HG03135 (cell line): ENCODE measurements around the gene NCOA1.

Source experiments
- ATAC-seq: cut with Tn5 transposase; IDR thresholded peaks from one replicate; pipeline ENCODE4 v1.9.1; 2021; ENCODE audit warnings: mild to moderate bottlenecking, moderate library complexity; ENCODE audit not compliant: unreplicated experiment

Gene NCOA1

DNA sequence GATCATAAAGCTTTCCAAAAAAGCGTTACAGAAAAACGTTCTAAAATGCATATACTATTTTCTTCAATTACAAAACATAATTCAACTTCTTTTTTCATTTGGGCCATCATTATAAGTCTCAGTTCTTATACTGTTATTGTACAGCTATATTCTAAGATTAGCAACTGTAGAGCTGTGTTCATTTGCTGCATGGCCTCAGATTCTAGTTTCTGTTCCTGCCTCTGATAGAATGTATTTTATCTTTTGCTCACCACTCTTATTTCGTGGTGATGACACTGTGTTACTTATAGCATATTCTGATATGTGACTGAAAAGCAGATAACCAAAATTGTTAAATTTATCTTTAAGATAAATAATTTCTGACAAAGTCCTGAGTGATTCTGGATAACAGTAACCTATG, 234.9 kb downstream of the NCOA1 start:
- no peak for ATAC-seq

DNA sequence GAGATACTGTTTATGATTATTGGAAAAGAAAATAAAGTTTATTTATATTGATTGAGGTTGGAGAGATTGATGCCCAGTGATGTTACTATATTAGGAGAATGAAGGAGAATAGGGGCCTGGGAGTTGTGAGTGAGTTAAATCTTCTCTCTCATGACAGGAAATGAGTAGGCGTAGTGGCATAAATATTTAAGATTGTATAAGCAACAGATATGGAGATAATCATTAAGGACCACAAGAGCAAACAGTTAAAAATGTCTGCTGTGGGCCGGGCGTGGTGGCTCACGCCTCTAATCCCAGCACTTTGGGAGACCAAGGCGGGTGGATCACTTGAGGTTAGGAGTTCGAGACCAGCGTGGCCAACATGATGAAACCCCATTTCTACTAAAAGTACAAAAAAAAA, 239.4 kb downstream of the NCOA1 start:
- ATAC-seq = no peak

DNA sequence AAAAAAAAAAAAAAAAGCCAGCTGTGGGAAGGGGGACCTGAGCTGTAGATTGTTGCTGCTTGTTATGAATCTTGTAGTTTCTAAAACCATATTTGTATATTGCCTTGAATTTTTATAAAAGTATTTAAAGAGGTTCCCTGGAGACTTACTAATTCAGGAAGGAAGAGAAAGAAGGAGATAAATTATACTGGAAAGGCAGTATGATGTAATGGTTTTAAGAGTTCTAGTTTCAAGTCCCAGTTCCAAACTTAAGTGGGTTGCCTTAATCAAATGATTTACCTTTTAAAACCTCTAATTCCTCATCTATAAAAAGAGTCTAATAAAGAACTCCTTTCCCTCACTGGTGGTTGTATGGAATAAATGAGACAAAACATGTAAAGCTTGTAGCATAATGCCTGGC, 240.0 kb downstream of the NCOA1 start:
- no peak for ATAC-seq

DNA sequence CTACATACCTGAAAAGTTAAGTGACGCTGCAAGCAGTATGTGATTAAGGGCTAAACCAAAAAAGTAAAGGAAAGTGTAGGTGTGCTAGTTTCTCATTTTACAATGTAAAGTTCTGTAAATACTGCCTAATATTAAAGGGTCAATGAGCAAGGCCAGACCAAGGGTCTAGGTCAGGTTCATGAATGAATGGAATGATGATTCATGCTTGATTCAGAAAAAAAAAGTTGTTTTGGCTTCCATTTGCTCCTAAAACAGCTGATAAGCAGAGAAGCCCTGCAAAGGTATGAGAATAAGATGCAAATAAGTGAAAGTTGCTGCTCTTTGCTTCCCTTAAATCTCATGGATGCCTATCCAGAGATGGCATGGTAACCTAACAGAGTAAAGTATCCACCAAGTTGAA, 240.9 kb downstream of the NCOA1 start:
- ATAC-seq = no peak

DNA sequence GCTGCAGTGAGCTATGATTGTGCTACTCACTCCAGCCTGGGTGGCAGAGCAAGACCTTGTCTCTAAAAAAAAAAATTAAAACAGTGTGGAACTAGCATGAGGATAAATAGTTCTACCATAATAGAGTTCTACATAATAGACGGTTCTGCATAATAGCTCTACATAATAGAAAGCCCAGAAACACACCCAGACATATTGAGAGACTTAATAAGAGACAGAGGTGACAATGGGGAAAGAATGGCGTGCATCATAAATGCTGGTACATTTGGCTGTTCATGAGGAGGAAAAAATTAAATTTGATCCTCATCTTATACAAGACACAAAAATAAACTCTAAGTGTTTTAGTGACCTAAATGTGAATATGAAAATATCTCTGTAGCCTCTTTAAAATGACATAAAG, 243.7 kb downstream of the NCOA1 start:
- ATAC-seq = no peak

DNA sequence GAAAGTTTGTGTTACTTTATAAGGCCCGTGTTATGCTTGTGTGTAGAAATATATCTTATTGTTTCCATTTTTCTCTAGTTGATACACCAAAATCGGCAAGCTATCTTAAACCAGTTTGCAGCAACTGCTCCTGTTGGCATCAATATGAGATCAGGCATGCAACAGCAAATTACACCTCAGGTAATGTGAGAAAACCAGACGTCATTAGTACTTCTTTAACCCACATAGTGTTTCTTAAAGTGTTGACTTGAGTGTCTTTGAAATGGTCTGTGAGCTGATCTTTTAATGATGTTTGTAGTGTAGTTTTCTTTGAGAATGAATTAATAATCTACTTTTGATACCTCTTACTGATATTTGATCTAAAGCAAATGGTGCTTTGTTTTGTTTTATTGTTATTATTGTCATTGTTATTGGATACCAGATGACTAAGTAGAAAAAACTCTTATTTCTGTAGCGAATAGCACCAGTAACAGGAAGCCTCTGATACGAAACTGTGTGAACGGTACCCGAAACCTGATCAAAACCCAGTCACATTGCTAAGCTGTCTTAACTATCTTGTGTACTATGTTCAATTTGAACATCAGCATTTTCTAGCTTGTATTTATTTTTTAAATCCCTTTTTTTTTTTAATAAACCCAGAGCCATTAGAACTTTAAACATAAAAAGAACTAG, 248.4 kb downstream of the NCOA1 start:
- ATAC-seq = no peak

DNA sequence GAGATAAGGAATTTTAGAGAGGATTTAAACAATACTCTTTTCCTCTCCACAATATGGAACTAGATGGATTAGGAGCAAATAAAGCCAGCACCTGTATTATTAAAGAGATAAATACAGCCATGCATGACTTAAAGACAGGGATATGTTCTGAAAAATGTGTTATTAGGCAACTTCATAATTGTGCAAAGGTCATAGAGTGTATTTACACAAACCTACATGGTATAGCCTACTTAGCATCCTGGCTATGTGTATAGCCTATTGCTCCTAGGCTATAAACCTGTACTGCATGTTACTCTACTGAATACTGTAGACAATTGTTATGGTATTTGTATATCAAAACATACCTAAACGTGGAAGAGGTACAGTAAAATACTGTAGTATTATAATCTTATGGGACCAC, 249.1 kb downstream of the NCOA1 start:
- ATAC-seq = no peak

DNA sequence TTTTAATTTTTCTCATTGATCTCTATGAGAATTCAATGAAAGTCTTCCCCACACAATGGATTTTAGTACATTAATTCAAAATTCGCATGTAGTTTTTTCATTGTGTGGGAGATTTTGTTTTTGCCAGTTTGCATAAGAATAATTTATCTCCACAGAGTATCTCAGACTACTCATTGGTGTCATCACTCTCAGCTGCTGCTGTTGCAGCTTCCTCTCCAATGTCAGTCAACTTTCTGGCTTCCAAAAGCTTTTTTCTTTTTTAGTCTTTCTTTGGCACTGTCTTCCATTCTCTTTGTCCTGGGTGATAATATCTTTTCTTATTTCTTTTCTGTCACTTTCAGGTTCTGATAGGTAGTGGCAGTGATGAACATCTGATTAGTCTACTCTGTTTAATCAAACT, 251.7 kb downstream of the NCOA1 start:
- ATAC-seq = no peak

DNA sequence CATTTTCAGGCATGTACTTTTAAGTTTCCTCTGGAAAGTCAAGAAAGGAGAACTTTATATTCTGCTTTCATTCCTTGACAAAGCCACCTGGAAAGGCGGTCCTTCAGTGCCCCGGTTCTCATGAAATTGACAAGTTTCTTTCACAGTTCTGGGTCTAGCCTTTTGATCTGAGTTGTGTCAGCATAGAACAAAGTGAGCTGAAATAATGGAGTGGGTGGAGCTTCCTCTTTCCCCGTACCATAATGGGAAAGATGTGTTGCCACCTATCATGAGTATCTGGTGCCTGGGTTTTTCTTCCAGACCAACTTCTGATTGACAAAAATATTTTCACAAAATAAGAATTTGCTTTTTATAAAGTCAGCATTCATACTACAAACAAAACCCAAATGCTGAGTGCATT, 252.9 kb downstream of the NCOA1 start:
- ATAC-seq = no peak

DNA sequence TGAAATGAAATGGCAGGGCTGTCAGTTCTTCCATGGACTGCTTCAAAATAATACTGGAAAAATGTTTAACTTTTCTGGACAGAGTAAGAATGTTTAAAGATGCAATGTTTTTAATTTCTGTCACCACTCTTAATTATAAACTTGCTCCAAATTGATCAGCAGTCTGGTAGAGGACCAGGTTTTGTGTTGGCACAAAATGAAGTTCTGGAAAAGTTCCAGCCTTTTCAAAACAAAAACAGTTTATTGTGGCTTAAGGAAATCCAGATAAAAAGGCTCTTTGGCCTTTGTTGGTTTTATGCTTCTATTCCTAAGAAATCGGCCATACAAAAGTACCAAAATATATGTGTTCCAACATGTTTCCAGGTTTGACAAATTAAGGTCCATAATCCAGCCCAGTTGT, 253.3 kb downstream of the NCOA1 start:
- ATAC-seq = no peak

DNA sequence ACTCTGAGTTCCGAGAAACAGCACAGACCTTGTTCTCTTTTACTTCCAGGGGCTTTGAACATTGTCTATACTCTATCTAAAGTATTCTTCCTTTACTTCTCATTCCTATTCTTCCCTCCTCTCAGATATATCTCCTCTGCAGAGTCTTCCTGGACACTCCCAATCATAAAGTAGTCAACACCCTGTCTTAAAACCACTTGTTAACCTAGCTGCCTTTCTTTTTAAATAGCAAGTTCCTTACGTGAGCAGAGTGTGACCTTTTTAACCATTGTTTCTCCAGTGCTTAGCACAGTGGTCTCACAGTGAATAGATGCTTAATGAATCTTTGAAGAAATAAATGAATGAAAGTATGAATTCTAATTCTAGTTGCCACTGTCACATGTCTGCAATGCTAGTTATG, 254.8 kb downstream of the NCOA1 start:
- ATAC-seq = no peak

DNA sequence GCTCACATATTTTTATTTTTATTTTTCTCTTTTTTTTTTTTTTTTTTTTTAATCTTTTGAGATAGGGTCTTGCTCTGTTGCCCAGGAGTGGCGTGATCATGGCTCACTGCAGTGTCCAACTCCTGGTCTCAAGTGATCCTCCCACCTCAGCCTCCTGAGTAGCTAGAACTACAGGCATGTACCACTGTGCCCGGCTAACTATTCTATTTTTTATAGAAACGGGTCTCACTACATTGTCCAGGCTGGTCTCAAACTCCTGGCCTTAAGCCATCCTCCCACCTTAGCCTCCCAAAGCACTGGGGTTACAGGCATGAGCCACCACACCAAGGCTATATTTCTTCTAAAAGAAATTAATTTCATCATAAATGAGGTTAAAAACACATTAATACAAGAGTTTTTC, 256.2 kb downstream of the NCOA1 start:
- ATAC-seq = no peak

DNA sequence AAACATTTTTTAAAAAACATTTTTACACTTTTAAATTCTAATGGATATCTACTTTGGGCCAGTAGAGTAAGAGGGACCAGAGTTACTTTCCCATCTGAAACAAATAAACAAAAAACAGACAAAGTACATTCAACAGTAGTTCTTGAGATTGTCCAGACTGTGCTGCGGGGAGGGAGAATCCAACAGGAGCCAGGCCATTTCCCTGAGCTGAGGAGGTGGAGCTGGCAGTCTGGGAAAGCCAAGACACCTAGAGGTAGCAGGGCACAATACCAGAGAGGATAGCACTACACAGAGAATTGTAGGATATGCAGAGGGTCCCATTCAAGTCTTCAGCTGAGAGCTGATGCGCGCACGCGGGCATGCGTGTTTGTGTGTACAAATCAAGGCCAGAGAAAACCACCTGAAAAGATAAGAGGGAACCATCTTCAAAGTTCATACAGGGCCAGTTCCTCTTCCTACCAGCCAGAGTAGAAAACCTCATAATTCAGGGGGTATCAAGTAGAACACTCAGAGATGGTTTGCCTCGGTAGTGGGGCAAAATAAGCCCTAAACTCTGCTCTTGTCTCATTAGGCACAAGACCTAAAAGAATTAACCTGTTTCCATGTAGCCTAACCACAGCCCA, 258.1 kb downstream of the NCOA1 start:
- no peak for ATAC-seq

DNA sequence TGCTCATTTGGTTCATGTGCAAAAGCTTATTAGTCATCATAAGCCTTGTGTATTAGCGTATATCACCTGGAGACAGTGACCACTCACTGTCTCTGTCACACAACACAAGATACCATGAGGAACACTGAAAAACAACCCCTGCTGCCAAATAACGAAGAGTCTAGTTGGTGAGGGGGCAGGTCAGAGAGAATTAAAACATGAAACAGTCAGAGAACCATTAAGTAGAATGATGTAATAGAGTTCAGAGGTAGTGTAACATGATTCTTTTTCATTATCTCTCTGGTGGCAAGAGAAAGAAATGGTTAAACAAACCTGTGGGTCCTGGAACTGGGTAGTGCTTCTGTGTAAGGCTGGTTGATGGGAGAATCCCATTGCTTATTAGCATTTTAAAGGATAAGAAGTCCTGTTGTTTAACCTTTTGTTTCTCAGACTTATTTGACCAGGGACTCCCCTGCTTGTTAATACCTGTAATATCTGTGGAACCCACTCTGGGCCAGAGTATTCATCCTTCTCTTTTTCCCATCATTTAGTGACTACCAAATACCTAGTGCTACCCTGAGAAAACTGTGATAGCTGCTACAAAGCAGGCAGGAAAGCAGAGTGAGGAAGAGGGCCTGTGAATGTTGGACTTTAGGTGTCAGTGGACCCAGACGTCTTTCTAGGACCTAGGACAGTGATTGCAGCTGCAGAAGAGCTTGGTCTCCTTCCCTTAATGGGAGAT, 264.1 kb downstream of the NCOA1 start:
- no peak for ATAC-seq

DNA sequence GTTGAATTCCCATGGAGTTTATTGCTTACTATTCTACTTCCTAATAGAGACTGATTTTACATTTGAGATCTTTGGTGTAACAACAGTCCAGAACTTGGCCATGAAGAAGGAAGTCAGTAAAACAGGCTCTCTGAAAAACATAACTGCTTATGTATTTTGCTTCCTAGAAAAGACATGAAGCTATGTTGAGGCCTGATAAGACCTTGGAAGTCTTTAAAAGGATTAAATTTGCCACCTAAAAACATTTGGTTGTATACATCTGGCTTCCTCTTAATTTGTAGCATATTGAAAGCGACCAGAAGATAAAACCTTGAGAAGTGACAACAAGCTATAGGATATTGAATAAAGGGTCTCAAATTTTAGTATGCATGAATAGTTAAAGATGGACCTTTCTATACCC, 265.7 kb downstream of the NCOA1 start:
- no peak for ATAC-seq

DNA sequence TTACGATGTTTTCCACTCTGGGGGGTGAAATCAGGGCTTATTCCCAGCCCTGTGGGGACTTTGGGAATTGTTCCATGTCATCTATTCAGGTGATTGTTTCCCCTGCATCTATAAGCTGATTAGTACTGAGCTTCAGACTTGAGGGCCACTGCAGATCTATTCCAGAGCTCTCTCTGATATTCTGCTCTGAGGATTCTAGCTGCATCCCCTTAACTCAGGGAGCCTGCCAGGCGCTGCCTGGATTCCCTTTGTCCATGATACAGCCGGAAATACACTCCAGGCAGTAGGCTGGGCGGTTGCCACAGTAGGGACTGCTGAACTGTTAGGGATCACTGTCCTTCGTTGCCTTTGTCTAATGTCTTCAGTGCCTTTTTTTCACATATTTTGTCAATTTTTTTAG, 270.8 kb downstream of the NCOA1 start:
- ATAC-seq = no peak

DNA sequence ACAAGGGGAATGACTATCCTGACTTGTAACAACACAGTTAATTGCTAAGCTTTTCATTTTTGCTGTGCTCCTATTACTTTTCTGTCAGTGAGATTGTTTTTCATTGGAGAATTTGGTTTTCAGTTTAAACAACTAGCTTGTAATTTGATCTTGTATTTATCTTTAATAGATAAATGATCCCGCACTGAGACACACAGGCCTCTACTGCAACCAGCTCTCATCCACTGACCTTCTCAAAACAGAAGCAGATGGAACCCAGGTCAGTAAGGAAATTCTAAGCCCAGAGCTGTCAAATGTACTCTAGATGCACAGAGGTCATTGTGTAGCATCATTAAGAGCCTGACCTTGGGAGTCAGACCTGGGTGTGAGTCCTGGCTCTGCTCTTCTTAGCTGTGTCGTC, 271.5 kb downstream of the NCOA1 start:
- ATAC-seq = no peak

DNA sequence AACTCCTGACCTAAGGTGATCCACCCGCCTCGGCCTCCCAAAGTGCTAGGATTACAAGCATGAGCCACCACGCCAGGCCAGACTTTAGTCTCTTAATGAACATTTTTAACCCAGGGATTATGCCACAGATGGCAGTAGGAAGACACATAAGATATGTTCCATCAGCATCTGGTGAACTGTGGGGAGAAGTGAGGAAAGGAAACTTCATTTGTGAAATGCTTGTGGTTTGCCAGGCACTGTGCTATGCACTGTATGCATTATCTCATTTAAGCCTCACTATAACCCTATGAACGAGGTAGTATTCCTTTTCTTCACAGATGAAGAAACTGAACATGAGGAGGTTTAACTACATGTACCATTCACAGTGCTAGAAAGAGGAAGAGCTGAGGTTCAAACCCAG, 272.8 kb downstream of the NCOA1 start:
- ATAC-seq = no peak

DNA sequence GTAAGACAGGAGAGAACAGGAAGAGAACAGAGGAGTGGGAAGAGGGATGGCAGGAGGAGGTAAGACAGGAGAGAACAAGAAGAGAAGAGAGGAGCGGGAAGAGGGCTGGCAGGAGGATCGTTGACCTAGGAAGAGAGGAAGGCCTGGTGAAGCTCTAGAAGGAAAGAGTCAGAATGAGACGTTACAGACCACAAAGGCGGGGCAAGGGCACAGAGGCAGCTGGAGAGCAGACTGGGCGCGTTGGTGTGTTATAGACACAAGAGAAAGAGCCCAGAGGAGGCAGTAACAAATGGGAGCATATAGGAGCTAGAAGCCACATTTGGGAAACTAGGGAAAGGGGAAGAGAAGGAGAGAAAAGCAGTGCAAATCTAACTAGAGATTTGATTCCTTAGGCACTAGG, 275.6 kb downstream of the NCOA1 start:
- ATAC-seq = no peak

DNA sequence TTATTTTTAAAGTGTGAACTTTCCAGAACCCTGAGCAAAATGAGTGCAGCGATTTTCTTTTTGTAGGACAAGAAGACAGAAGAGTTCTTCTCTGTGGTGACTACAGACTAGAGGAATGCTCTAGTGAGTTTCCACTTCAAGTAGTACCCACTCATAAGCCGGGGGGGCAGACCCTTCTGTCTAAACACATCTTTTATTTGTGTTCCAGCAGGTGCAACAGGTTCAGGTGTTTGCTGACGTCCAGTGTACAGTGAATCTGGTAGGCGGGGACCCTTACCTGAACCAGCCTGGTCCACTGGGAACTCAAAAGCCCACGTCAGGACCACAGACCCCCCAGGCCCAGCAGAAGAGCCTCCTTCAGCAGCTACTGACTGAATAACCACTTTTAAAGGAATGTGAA, 277.0 kb downstream of the NCOA1 start:
- ATAC-seq = no peak

DNA sequence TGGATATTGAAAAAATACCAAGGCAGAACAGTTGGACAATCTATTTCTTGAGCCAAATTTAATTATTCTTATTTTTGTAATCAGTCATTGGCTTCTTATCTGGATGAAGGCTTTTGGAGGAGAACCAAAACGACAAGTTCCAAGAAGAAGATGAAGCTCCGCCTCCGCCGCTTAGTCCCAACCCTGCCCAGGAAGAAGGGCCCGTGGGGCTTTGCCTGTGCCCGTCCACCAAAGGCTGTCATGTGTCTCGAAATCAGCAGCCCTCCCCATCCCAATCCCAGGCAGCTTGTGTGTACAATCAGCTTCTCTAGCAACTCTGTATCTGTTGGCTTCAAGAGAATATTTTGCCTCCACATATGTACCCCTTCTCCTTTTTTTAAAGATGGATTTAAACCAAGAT, 277.5 kb downstream of the NCOA1 start:
- ATAC-seq = no peak

DNA sequence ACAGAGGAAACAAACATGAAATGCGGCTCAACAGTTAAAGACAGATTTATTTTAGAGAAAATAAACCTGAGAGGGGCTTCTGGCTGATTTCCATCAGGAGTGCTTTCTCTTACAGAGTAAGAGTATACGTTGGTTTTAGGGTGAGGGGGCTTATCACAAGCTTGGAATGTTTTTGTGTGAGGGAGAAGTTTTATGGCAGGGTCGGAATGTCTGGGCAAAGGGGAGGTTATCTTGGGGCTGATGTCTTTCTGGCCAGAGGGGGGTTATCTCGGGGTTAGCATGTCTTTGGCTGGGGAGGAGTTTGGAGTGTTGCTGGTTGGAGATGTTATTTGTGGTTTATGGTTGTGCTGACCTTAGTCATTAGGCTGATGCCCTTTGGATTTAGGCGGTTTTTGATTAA, 280.0 kb downstream of the NCOA1 start:
- no peak for ATAC-seq
